ENCODE measurements around the gene PKDCC.

The PKDCC gene

GRCh38 chr2:42050703-42051542 is 3.1 kb downstream of the PKDCC start:
- no peak for DNase-seq
- H3K9me3 Mint-ChIP-seq, result no peaks in the 10 kb centered on the region
- peaks cover 6% of the 10 kb centered on the region for H3K4me1 Mint-ChIP-seq (ENCODE audit: low read depth)
- no peak overlapping the region for H3K27ac Mint-ChIP-seq
- H3K36me3 Mint-ChIP-seq (ENCODE audit: low read depth), result no peaks in the 10 kb centered on the region
- H3K4me3 Mint-ChIP-seq, result no peak overlapping the region
- H3K27me3 Mint-ChIP-seq, result peaks cover 46% of the 10 kb centered on the region

GRCh38 chr2:42051543-42052235 is 3.9 kb downstream of the PKDCC start:
- Mint-ChIP-seq H3K27me3 (peaks cover 40% of the 10 kb centered on the region), H3K4me1 (ENCODE audit: low read depth) (peaks cover 6% of the 10 kb centered on the region), H3K27ac (no peak overlapping the region), H3K4me3 (no peak overlapping the region), H3K36me3 (ENCODE audit: low read depth) (no peaks in the 10 kb centered on the region), H3K9me3 (no peaks in the 10 kb centered on the region)
- DNase-seq, result no peak

- no peaks in the 10 kb centered on the region for H3K9me3 Mint-ChIP-seq
- H3K27me3 Mint-ChIP-seq, result peaks cover 35% of the 10 kb centered on the region
- DNase-seq, result no peak
- H3K36me3 Mint-ChIP-seq (ENCODE audit: low read depth), result no peaks in the 10 kb centered on the region
- H3K27ac Mint-ChIP-seq, result no peak overlapping the region
- H3K4me3 Mint-ChIP-seq, result no peak overlapping the region
- H3K4me1 Mint-ChIP-seq (ENCODE audit: low read depth), result peaks cover 4% of the 10 kb centered on the region
Measured at GRCh38 chr2:42052702-42053481, 5.1 kb downstream of the PKDCC start.

- peaks cover 4% of the 10 kb centered on the region for H3K4me1 Mint-ChIP-seq (ENCODE audit: low read depth)
- no peak for DNase-seq
- H3K27me3 Mint-ChIP-seq, result peaks cover 35% of the 10 kb centered on the region
- no peak overlapping the region for H3K27ac Mint-ChIP-seq
- no peaks in the 10 kb centered on the region for H3K36me3 Mint-ChIP-seq (ENCODE audit: low read depth)
- H3K9me3 Mint-ChIP-seq, result no peaks in the 10 kb centered on the region
- no peak overlapping the region for H3K4me3 Mint-ChIP-seq
Measured at GRCh38 chr2:42053482-42053790, 5.6 kb downstream of the PKDCC start.

- Mint-ChIP-seq H3K27ac (no peak overlapping the region), H3K27me3 (peaks cover 31% of the 10 kb centered on the region), H3K36me3 (ENCODE audit: low read depth) (no peaks in the 10 kb centered on the region), H3K4me3 (no peak overlapping the region), H3K4me1 (ENCODE audit: low read depth) (no peaks in the 10 kb centered on the region), H3K9me3 (no peaks in the 10 kb centered on the region)
- no peak for DNase-seq
Measured at GRCh38 chr2:42053791-42054701, 6.2 kb downstream of the PKDCC start.

DNA sequence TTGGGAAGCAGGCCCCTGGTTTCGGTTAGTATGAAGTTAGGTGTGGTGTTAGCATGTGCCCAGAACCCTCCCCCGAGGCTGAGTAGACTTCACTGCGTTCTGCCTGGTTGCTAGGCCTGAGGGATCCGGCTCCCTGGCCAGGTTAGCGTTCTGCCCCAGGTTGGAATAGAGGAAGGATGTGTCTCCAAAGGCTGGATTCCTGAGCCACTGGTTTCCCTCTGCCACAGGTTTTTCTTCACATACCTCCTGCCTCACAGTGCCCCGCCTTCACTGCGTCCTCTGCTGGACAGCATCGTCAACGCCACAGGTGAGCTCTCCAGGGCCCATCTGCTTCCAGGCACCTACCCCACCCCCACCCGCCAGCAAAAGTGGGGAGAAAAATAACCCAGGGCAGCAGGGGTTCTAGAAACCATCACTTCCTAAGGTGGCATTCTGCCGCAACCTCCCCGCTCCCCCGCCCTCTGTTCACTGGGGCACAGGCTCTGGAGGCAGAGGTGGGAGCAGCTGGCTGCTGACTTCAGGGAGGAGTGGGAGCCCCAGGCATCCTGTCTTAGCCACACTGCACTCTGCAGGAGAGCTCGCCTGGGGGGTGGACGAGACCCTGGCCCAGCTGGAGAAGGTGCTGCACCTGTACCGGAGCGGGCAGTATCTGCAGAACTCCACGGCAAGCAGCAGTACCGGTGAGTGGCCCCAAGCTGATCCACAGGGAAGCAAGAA is 7.1 kb downstream of the PKDCC start:
- no peaks in the 10 kb centered on the region for H3K36me3 Mint-ChIP-seq (ENCODE audit: low read depth)
- DNase-seq, result no peak
- no peak overlapping the region for H3K4me3 Mint-ChIP-seq
- H3K9me3 Mint-ChIP-seq, result no peaks in the 10 kb centered on the region
- peaks cover 27% of the 10 kb centered on the region for H3K27me3 Mint-ChIP-seq
- H3K4me1 Mint-ChIP-seq (ENCODE audit: low read depth), result no peaks in the 10 kb centered on the region
- H3K27ac Mint-ChIP-seq, result no peak overlapping the region

DNA sequence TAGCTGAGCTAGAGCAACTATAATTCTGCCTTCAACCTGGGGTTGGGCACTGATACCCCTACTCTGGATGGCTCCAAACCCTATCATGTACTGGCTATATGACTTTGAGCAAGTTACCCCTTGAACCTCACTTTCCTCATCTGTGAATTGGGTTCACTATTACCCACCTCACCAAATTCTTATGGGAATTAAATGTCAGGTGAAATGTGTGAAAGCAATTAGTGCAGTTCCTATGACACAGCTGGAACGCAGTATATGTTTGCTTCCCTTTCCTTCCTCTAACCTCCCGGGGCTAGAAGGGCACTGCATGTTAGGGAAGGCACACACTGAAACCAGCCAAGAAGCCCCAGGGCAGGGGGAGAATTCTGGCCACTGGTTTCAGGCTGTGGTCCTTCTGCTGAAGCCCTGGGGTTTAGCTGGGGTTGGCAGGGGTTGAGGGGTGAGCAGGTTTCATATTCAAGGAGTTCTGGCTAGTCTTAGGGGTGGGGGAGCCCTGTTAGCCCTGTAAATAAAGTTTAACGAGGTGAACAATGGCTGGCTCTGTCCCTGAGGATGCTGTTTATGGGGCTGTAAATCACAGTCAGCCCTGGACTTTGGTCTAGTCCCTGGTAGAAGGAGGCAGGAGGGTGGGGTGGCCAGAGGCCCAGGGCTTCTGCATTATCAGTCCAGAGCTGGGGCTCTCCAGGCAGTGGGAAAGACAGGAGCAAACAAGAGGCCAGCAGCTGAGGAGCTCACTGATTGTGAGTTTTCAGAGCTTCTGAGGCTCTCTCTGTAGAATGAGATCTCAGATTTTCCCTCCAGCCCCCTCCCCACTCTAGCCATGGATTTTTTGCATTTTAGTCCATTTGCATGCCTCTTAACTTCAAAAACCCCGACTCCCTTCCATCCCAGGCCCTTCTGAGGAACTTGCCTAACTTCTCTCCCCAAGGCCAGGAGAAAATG is 8.0 kb downstream of the PKDCC start:
- no peaks in the 10 kb centered on the region for H3K4me1 Mint-ChIP-seq (ENCODE audit: low read depth)
- DNase-seq, result no peak
- H3K27ac Mint-ChIP-seq, result no peak overlapping the region
- H3K36me3 Mint-ChIP-seq (ENCODE audit: low read depth), result no peaks in the 10 kb centered on the region
- H3K4me3 Mint-ChIP-seq, result no peak overlapping the region
- H3K27me3 Mint-ChIP-seq, result peaks cover 18% of the 10 kb centered on the region
- H3K9me3 Mint-ChIP-seq, result no peaks in the 10 kb centered on the region

- Mint-ChIP-seq H3K4me1 (ENCODE audit: low read depth) (no peaks in the 10 kb centered on the region), H3K27ac (no peak overlapping the region), H3K27me3 (peaks cover 6% of the 10 kb centered on the region), H3K9me3 (no peaks in the 10 kb centered on the region), H3K36me3 (ENCODE audit: low read depth) (no peaks in the 10 kb centered on the region), H3K4me3 (no peak overlapping the region)
- DNase-seq, result no peak
Measured at GRCh38 chr2:42057159-42057901, 9.5 kb downstream of the PKDCC start.

DNA sequence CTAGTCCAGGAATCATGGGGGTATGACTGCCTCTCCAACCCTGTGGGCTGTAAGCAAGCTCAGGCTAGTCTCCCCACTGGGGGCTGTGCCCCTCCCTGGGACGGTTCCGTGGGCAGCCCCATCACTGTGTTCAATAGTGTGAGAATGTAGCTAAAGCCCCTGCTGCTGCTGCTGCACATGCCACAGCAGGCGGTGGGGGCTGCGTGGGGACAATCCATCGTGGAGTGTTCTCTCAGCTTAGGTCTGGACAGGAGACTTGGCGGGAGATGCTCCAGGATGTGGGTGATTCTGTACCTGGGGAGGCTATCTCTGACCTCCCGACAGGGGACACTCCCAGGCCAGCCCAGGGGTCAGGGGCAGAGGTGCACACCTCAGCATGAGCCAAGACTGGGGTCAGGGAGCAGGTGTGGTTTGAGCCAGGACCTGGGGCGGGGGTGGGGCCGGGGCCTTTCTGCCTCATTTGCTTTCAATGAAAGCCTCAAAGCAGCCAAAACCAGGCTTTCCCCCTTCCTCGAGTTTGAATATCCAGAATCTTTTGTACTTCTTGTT is 10.2 kb downstream of the PKDCC start:
- Mint-ChIP-seq H3K4me1 (ENCODE audit: low read depth) (no peaks in the 10 kb centered on the region), H3K9me3 (no peaks in the 10 kb centered on the region), H3K27ac (no peak overlapping the region), H3K36me3 (ENCODE audit: low read depth) (no peaks in the 10 kb centered on the region), H3K4me3 (no peak overlapping the region), H3K27me3 (peaks cover 6% of the 10 kb centered on the region)
- no peak for DNase-seq

DNA sequence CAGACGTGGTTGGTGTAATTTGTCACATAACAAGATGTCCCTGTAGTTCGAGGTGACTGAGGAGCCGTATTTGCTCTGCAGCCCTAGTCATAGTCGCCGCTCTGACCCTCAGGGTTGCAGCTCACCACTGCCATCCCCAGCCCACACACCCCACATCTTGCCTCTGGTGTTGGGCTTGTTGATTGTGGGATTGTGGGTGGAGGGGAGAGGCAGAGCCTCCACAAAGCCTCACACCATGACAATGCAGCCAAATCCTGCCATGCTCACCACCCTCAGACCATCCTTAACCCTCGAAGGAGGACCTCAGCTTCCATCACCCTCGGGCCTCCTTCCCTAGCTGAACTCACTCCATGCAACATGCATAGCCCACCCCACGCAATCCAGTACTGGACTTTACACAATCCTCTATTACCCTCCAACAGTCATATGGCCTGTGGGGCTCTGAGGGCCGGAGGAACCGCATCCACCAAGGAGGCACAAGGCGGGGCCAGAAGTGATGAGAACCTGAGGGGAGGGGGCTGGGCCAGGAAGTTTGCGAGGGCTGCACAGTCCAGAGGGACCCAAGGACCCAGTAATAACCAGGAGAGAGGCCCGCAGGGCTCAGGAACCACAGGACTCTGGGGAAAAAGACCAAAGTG is 11.6 kb downstream of the PKDCC start:
- Mint-ChIP-seq H3K27ac (no peak overlapping the region), H3K36me3 (ENCODE audit: low read depth) (no peaks in the 10 kb centered on the region), H3K4me1 (ENCODE audit: low read depth) (no peaks in the 10 kb centered on the region), H3K9me3 (no peaks in the 10 kb centered on the region), H3K27me3 (peaks cover 6% of the 10 kb centered on the region), H3K4me3 (no peak overlapping the region)
- no peak for DNase-seq

GRCh38 chr2:42060028-42060427 is 12.2 kb downstream of the PKDCC start:
- H3K9me3 Mint-ChIP-seq, result no peaks in the 10 kb centered on the region
- no peak overlapping the region for H3K4me3 Mint-ChIP-seq
- DNase-seq, result no peak
- H3K36me3 Mint-ChIP-seq (ENCODE audit: low read depth), result no peaks in the 10 kb centered on the region
- H3K27me3 Mint-ChIP-seq, result peaks cover 6% of the 10 kb centered on the region
- H3K27ac Mint-ChIP-seq, result no peak overlapping the region
- no peaks in the 10 kb centered on the region for H3K4me1 Mint-ChIP-seq (ENCODE audit: low read depth)

All from activated T-cell treated with anti-CD3 and anti-CD28 coated beads, Interleukin-2, amount 50 U/mL, for 24 hours (primary cell).